Iris pigment epithelial cell (primary cell): ENCODE data around the gene TAC4.
A peak's percentile ranks its signal among the peaks of the same experiment; 100 is the strongest.

Source experiments
- DNase-seq: peaks from one replicate; pipeline ENCODE4 v3.0.0-alpha.2; 2011; ENCODE audit warnings: low read depth

Gene TAC4

GRCh38 chr17:49872754-49873377, 25.0 kb upstream of the TAC4 start:
- DNase-seq = no peak

- DNase-seq = no peak
Observed at GRCh38 chr17:49871211-49871610, 23.3 kb upstream of the TAC4 start.

GRCh38 chr17:49870298-49870697, 22.4 kb upstream of the TAC4 start:
- no peak for DNase-seq

- DNase-seq = no peak
Observed at GRCh38 chr17:49869038-49869374, 21.1 kb upstream of the TAC4 start.

GRCh38 chr17:49866882-49867413, 19.1 kb upstream of the TAC4 start:
- no peak for DNase-seq

GRCh38 chr17:49866019-49866380, 18.1 kb upstream of the TAC4 start:
- no peak for DNase-seq

- DNase-seq = no peak
Observed at GRCh38 chr17:49862781-49863331, 15.0 kb upstream of the TAC4 start.

- DNase-seq = peak; percentile 16
Observed at GRCh38 chr17:49861150-49861884, 13.4 kb upstream of the TAC4 start.

- DNase-seq = no peak
Observed at GRCh38 chr17:49859991-49860953, 12.4 kb upstream of the TAC4 start.

GRCh38 chr17:49858796-49859195, 10.9 kb upstream of the TAC4 start:
- no peak for DNase-seq

- DNase-seq = no peak
Observed at GRCh38 chr17:49854126-49854525, 6.3 kb upstream of the TAC4 start.

- no peak for DNase-seq
Observed at GRCh38 chr17:49853470-49854015, 5.7 kb upstream of the TAC4 start.

GRCh38 chr17:49851387-49852291, 3.8 kb upstream of the TAC4 start:
- peak; percentile 65 for DNase-seq

GRCh38 chr17:49850772-49851386, 3.0 kb upstream of the TAC4 start:
- no peak for DNase-seq

- DNase-seq = no peak
Observed at GRCh38 chr17:49850218-49850610, 2.3 kb upstream of the TAC4 start.

- no peak for DNase-seq
Observed at GRCh38 chr17:49848739-49849138, 870 bp upstream of the TAC4 start.

GRCh38 chr17:49846938-49847712, 744 bp downstream of the TAC4 start:
- no peak for DNase-seq

- no peak for DNase-seq
Observed at GRCh38 chr17:49845321-49845720, 2.5 kb downstream of the TAC4 start.

GRCh38 chr17:49843774-49844350, 4.0 kb downstream of the TAC4 start:
- peak; percentile 19 for DNase-seq
